ENCODE measurements around the gene NOP9. TPM values are rescaled to one million over a fixed set of nuclear protein-coding genes. Genes with fewer than 3 reads are reported as not detected.

NOP9 gene
- total and polyA plus RNA-seq, 8 donors: 22.4 to 28.4 (median 25.1) TPM

GRCh38 chr14:24255931-24256711, 43.5 kb upstream of the NOP9 start:
- ATAC-seq: no peak
- H3K9me3 ChIP-seq: no peaks in the 10 kb centered on the region
- no peak for TF ChIP-seq CTCF (IDR thresholded peaks at IDR 0.05)
- peak in 1 of 4 donors; percentile 22 for DNase-seq
- H3K36me3 ChIP-seq: peaks cover 0 to 25% of the 10 kb centered on the region in 2 donors
- H3K27ac ChIP-seq: no peak overlapping the region
- H3K4me3 ChIP-seq: no peak overlapping the region
- H3K4me1 ChIP-seq: peaks cover 0 to 5% of the 10 kb centered on the region in 2 donors
- intact Hi-C loops (cut with DNase I): no loop called here
- no peaks in the 10 kb centered on the region for H3K27me3 ChIP-seq

GRCh38 chr14:24256960-24257359, 42.7 kb upstream of the NOP9 start:
- Histone ChIP-seq H3K4me3 (no peak overlapping the region), H3K36me3 (peaks cover 0 to 25% of the 10 kb centered on the region in 2 donors), H3K9me3 (no peaks in the 10 kb centered on the region), H3K27ac (no peak overlapping the region), H3K4me1 (no peaks in the 10 kb centered on the region), H3K27me3 (no peaks in the 10 kb centered on the region)
- no peak for TF ChIP-seq CTCF (IDR thresholded peaks at IDR 0.05)
- ATAC-seq: no peak
- intact Hi-C loops (cut with DNase I): no loop called here
- peak in 1 of 4 donors; percentile 25 for DNase-seq

GRCh38 chr14:24258119-24258518, 41.5 kb upstream of the NOP9 start:
- H3K27ac ChIP-seq: no peak overlapping the region
- no peak overlapping the region for H3K4me3 ChIP-seq
- intact Hi-C loops (cut with DNase I): no loop called here
- DNase-seq: peak in 1 of 4 donors; percentile 12
- peaks cover 0 to 25% of the 10 kb centered on the region in 2 donors for H3K36me3 ChIP-seq
- no peaks in the 10 kb centered on the region for H3K27me3 ChIP-seq
- no peak for ATAC-seq
- no peaks in the 10 kb centered on the region for H3K9me3 ChIP-seq
- TF ChIP-seq CTCF (IDR thresholded peaks at IDR 0.05): no peak
- H3K4me1 ChIP-seq: no peaks in the 10 kb centered on the region

GRCh38 chr14:24258548-24259265, 40.9 kb upstream of the NOP9 start:
- Histone ChIP-seq H3K9me3 (no peaks in the 10 kb centered on the region), H3K27me3 (no peaks in the 10 kb centered on the region), H3K36me3 (peaks cover 0 to 25% of the 10 kb centered on the region in 2 donors), H3K4me1 (no peaks in the 10 kb centered on the region), H3K4me3 (no peak overlapping the region), H3K27ac (no peak overlapping the region)
- DNase-seq (no peak), ATAC-seq (no peak)
- no peak for TF ChIP-seq CTCF (IDR thresholded peaks at IDR 0.05)
- intact Hi-C loops (cut with DNase I): no loop called here
